Loucy (cell line): ENCODE results near the gene PRRC2B.

Experiments used
- EZH2phosphoT487 ChIP-seq: fragments of 200-600 bp; IDR thresholded peaks from 2 replicates; pipeline ENCODE4 v1.6.1; 2018; ENCODE audit warnings: antibody characterized with exemption, mild to moderate bottlenecking, moderate library complexity, borderline replicate concordance
- TF ChIP-seq, protein P1 (sequence below): fragments of 200-600 bp; sonication (generic); conservative IDR thresholded peaks from 2 replicates; pipeline ENCODE4 v1.5.1; 2014; ENCODE audit warnings: mild to moderate bottlenecking, antibody characterized with exemption, low read length

DNA sequence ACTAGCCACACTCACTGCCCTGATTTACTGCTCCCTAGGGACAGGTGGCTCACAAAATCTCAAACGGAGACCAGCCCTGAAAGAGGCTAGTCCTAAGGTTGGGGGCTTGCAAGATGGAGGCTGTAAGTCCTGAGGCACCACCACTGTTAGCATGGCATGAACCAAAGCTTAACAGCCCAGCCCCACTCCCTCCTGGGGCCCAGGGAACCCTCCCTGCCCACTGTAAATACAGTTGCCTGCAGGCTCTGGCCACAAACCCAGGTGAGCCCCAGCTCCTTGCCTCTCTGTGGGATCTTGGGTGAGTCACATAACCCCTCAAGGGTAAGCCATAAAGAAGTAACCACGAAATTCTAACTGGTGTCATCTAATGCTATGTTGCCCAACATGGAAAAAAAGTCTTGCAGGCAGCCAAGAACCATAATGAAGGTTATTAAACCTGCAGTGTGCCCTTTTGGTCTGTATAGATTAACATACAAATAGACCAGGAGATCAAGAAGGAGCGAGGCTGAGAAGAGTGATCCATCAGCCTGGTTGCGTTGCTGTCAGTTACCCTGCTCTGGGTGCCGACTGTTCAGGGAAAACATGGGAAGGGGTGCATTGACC, 107.2 kb downstream of the PRRC2B start:
- TF ChIP-seq, protein P1, sequence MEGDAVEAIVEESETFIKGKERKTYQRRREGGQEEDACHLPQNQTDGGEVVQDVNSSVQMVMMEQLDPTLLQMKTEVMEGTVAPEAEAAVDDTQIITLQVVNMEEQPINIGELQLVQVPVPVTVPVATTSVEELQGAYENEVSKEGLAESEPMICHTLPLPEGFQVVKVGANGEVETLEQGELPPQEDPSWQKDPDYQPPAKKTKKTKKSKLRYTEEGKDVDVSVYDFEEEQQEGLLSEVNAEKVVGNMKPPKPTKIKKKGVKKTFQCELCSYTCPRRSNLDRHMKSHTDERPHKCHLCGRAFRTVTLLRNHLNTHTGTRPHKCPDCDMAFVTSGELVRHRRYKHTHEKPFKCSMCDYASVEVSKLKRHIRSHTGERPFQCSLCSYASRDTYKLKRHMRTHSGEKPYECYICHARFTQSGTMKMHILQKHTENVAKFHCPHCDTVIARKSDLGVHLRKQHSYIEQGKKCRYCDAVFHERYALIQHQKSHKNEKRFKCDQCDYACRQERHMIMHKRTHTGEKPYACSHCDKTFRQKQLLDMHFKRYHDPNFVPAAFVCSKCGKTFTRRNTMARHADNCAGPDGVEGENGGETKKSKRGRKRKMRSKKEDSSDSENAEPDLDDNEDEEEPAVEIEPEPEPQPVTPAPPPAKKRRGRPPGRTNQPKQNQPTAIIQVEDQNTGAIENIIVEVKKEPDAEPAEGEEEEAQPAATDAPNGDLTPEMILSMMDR, result no peak
- no peak for TF ChIP-seq EZH2phosphoT487
